ENCODE data around the gene FARS2.

Gene FARS2

GRCh38 chr6:5529015-5529414 is 267.7 kb downstream of the FARS2 start:
- no peak for TF ChIP-seq CTCF (IDR thresholded peaks at IDR 0.05; ENCODE audit: control insufficient read depth, extremely low read depth, insufficient read depth)
- no peak for DNase-seq (ENCODE audit: low read depth)
- no peak overlapping the region for H3K4me3 ChIP-seq (ENCODE audit: low read depth, low read length)

GRCh38 chr6:5529733-5530132 is 268.4 kb downstream of the FARS2 start:
- no peak for TF ChIP-seq CTCF (IDR thresholded peaks at IDR 0.05; ENCODE audit: control insufficient read depth, extremely low read depth, insufficient read depth)
- no peak for DNase-seq (ENCODE audit: low read depth)
- H3K4me3 ChIP-seq (ENCODE audit: low read depth, low read length): no peak overlapping the region

- no peak for DNase-seq (ENCODE audit: low read depth)
- no peak for TF ChIP-seq CTCF (IDR thresholded peaks at IDR 0.05; ENCODE audit: control insufficient read depth, extremely low read depth, insufficient read depth)
- no peak overlapping the region for H3K4me3 ChIP-seq (ENCODE audit: low read depth, low read length)
These were observed 269.8 kb downstream of the FARS2 start for GRCh38 chr6:5531161-5531560.

- no peak for TF ChIP-seq CTCF (IDR thresholded peaks at IDR 0.05; ENCODE audit: control insufficient read depth, extremely low read depth, insufficient read depth)
- DNase-seq (ENCODE audit: low read depth): no peak
- no peak overlapping the region for H3K4me3 ChIP-seq (ENCODE audit: low read depth, low read length)
These were observed 270.6 kb downstream of the FARS2 start for GRCh38 chr6:5531853-5532375.

- no peak for TF ChIP-seq CTCF (IDR thresholded peaks at IDR 0.05; ENCODE audit: control insufficient read depth, extremely low read depth, insufficient read depth)
- no peak overlapping the region for H3K4me3 ChIP-seq (ENCODE audit: low read depth, low read length)
- no peak for DNase-seq (ENCODE audit: low read depth)
These were observed 271.6 kb downstream of the FARS2 start for GRCh38 chr6:5532941-5533340.

- H3K4me3 ChIP-seq (ENCODE audit: low read depth, low read length): no peak overlapping the region
- DNase-seq (ENCODE audit: low read depth): no peak
- no peak for TF ChIP-seq CTCF (IDR thresholded peaks at IDR 0.05; ENCODE audit: control insufficient read depth, extremely low read depth, insufficient read depth)
These were observed 273.3 kb downstream of the FARS2 start for GRCh38 chr6:5534643-5535042.

- no peak for TF ChIP-seq CTCF (IDR thresholded peaks at IDR 0.05; ENCODE audit: control insufficient read depth, extremely low read depth, insufficient read depth)
- H3K4me3 ChIP-seq (ENCODE audit: low read depth, low read length): no peak overlapping the region
- no peak for DNase-seq (ENCODE audit: low read depth)
These were observed 275.3 kb downstream of the FARS2 start for GRCh38 chr6:5536644-5537043.
